OCI-LY1 (cell line): ENCODE measurements around the gene STK40.

Source experiments
- H2AFZ ChIP-seq: fragments of 200-600 bp; sonication (generic), shearing (Covaris generic); 2 replicates; pipeline ENCODE4 v1.6.0; 2014; ENCODE audit warnings: antibody characterized with exemption, mild to moderate bottlenecking, low read length
- H3F3A ChIP-seq: fragments of 200-600 bp; sonication (generic), shearing (Covaris generic); 2 replicates; pipeline ENCODE4 v1.6.0; 2014; ENCODE audit warnings: mild to moderate bottlenecking, antibody characterized with exemption, low read length, moderate library complexity; ENCODE audit not compliant: insufficient read depth
- H3K27ac ChIP-seq: fragments of 200-600 bp; sonication (generic); 2 replicates; pipeline ENCODE4 v1.5.1; 2014; ENCODE audit warnings: low read length, mixed run types, mild to moderate bottlenecking, low read depth; ENCODE audit not compliant: poor library complexity, severe bottlenecking
- H3K27me3 ChIP-seq: fragments of 200-600 bp; sonication (generic); 2 replicates; pipeline ENCODE4 v1.6.0; 2014; ENCODE audit warnings: antibody characterized with exemption, mild to moderate bottlenecking, low read length, moderate library complexity; ENCODE audit not compliant: insufficient read depth
- H3K36me3 ChIP-seq: fragments of 200-600 bp; sonication (generic); 2 replicates; pipeline ENCODE4 v1.6.1; 2014; ENCODE audit warnings: mild to moderate bottlenecking, antibody characterized with exemption, low read length, moderate library complexity, mixed read lengths; ENCODE audit not compliant: insufficient read depth
- H3K4me1 ChIP-seq: fragments of 200-600 bp; sonication (generic); 2 replicates; pipeline ENCODE4 v1.5.1; 2014; ENCODE audit warnings: mild to moderate bottlenecking, low read length, moderate library complexity; ENCODE audit not compliant: insufficient read depth, severe bottlenecking
- H3K4me2 ChIP-seq: fragments of 200-600 bp; sonication (generic), shearing (Covaris generic); 2 replicates; pipeline ENCODE4 v1.6.1; 2014; ENCODE audit warnings: low read length
- H3K4me3 ChIP-seq: fragments of 200-600 bp; sonication (generic); 2 replicates; pipeline ENCODE4 v1.5.1; 2014; ENCODE audit warnings: low read length, low read depth, mild to moderate bottlenecking, mixed read lengths; ENCODE audit not compliant: poor library complexity, severe bottlenecking
- H3K79me2 ChIP-seq: fragments of 200-600 bp; shearing (Covaris generic); 2 replicates; pipeline ENCODE4 v1.6.1; 2016; ENCODE audit warnings: mixed run types, low read length, mixed read lengths; ENCODE audit not compliant: insufficient read depth
- H3K9ac ChIP-seq: fragments of 200-600 bp; sonication (generic), shearing (Covaris generic); 2 replicates; pipeline ENCODE4 v1.6.1; 2014; ENCODE audit warnings: mild to moderate bottlenecking, low read length, mixed read lengths
- H3K9me2 ChIP-seq: fragments of 200-600 bp; sonication (generic), shearing (Covaris generic); 2 replicates; pipeline ENCODE4 v1.6.1; 2014; ENCODE audit warnings: low read depth, mild to moderate bottlenecking, low read length, mixed read lengths
- H3K9me3 ChIP-seq: fragments of 200-600 bp; shearing (Covaris generic); 2 replicates; pipeline ENCODE4 v1.6.1; 2014; ENCODE audit warnings: low read length, mixed read lengths
- H4K20me1 ChIP-seq: fragments of 200-600 bp; sonication (generic), shearing (Covaris generic); 2 replicates; pipeline ENCODE4 v1.6.0; 2016; ENCODE audit warnings: mild to moderate bottlenecking, low read length; ENCODE audit not compliant: insufficient read depth
- CTCF ChIP-seq: fragments of 200-600 bp; sonication (generic), shearing (Covaris generic); IDR thresholded peaks from 2 replicates; pipeline ENCODE4 v1.5.1; 2017; ENCODE audit warnings: mild to moderate bottlenecking, antibody characterized with exemption, low read length, moderate library complexity, mixed read lengths
- EZH2 ChIP-seq: fragments of 200-600 bp; sonication (generic), shearing (Covaris generic); IDR thresholded peaks from 2 replicates; pipeline ENCODE4 v1.8.0; 2017; ENCODE audit warnings: borderline replicate concordance, mixed run types, mild to moderate bottlenecking, antibody characterized with exemption, low read length, moderate library complexity, mixed read lengths

Gene STK40

GRCh38 chr1:36349839-36350238 lies 35.9 kb downstream of the STK40 start:
- peaks cover 24% of the 10 kb centered on the region for H3K4me1 ChIP-seq
- H3K4me2 ChIP-seq = no peak overlapping the region
- H3K27me3 ChIP-seq = no peaks in the 10 kb centered on the region

GRCh38 chr1:36349241-36349671 lies 36.5 kb downstream of the STK40 start:
- Histone ChIP-seq H3K79me2 (no peaks in the 10 kb centered on the region), H2AFZ (no peak overlapping the region), H4K20me1 (no peaks in the 10 kb centered on the region), H3K9me3 (no peaks in the 10 kb centered on the region), H3K36me3 (peaks cover 68% of the 10 kb centered on the region; the same call in 1 of the 2 replicates), H3F3A (no peaks in the 10 kb centered on the region), H3K9me2 (no peaks in the 10 kb centered on the region), H3K9ac (no peak overlapping the region), H3K4me3 (no peak overlapping the region), H3K4me1 (peaks cover 24% of the 10 kb centered on the region), H3K4me2 (no peak overlapping the region), H3K27ac (peak overlapping the region; percentile 61), H3K27me3 (no peaks in the 10 kb centered on the region)
- TF ChIP-seq EZH2 (no peak), CTCF (no peak)

More at GRCh38 chr1:36349839-36350238, 35.9 kb downstream of the STK40 start:
- H3K9ac ChIP-seq = no peak overlapping the region
- no peaks in the 10 kb centered on the region for H3K9me2 ChIP-seq
- no peak overlapping the region for H3K4me3 ChIP-seq
- TF ChIP-seq EZH2 = no peak
- no peak for TF ChIP-seq CTCF
- H3K9me3 ChIP-seq = no peaks in the 10 kb centered on the region
- H2AFZ ChIP-seq = no peak overlapping the region
- no peaks in the 10 kb centered on the region for H3F3A ChIP-seq
- H3K79me2 ChIP-seq = no peaks in the 10 kb centered on the region
- no peaks in the 10 kb centered on the region for H4K20me1 ChIP-seq
- H3K27ac ChIP-seq = peak overlapping the region; percentile 61
- peaks cover 73% of the 10 kb centered on the region; the same call in 1 of the 2 replicates for H3K36me3 ChIP-seq

GRCh38 chr1:36346741-36347370 lies 38.9 kb downstream of the STK40 start:
- no peaks in the 10 kb centered on the region for H3K79me2 ChIP-seq
- H3K9me2 ChIP-seq = no peaks in the 10 kb centered on the region
- peaks cover 67% of the 10 kb centered on the region; the same call in 1 of the 2 replicates for H3K36me3 ChIP-seq
- H3K9me3 ChIP-seq = no peaks in the 10 kb centered on the region
- H3K4me3 ChIP-seq = no peak overlapping the region
- no peak overlapping the region for H2AFZ ChIP-seq
- no peak overlapping the region for H3K4me2 ChIP-seq
- no peaks in the 10 kb centered on the region for H3F3A ChIP-seq
- no peaks in the 10 kb centered on the region for H4K20me1 ChIP-seq
- TF ChIP-seq EZH2 (no peak), CTCF (no peak)
- no peaks in the 10 kb centered on the region for H3K27me3 ChIP-seq
- H3K9ac ChIP-seq = no peak overlapping the region
- H3K4me1 ChIP-seq = peaks cover 24% of the 10 kb centered on the region
- H3K27ac ChIP-seq = no peak overlapping the region
